WTC11 (cell line): Measurements from ENCODE around the gene HYAL2. TPM values are rescaled to one million over a fixed set of nuclear protein-coding genes. Genes with fewer than 3 reads are reported as not detected.
A peak's percentile ranks its signal among the peaks of the same experiment; 100 is the strongest.

ENCODE experiments used
- ATAC-seq: fragments of 200-7000 bp; cut with Tn5 transposase; 2 replicates; pipeline ENCODE4 v1.10.0; 2021; ENCODE audit warnings: mild to moderate bottlenecking, moderate library complexity
- CTCF ChIA-PET: fragments of 300-600 bp; sonication (Branson Sonifier 250); formaldehyde crosslinking; loops from one replicate; lab custom pipeline; 2021; ENCODE audit warnings: antibody characterized with exemption; lab: Charles Lee
- POLR2A ChIA-PET: fragments of 350-600 bp; sonication (Branson Sonifier 250); formaldehyde crosslinking; loops from one replicate; lab custom pipeline; 2021; ENCODE audit warnings: antibody characterized with exemption; lab: Charles Lee
- DNase-seq: peaks from one replicate; pipeline ENCODE4 v3.0.0; 2021; ENCODE audit warnings: low spot score
- H3K27ac Mint-ChIP-seq: 2 replicates; pipeline ENCODE4 v1.8.0; 2021; ENCODE audit warnings: mixed read lengths
- H3K27me3 Mint-ChIP-seq: 2 replicates; pipeline ENCODE4 v1.8.0; 2021; ENCODE audit warnings: low read depth, mild to moderate bottlenecking, moderate library complexity, mixed read lengths
- H3K36me3 Mint-ChIP-seq: 2 replicates; pipeline ENCODE4 v1.8.0; 2021; ENCODE audit warnings: mixed read lengths
- H3K4me1 Mint-ChIP-seq: 2 replicates; pipeline ENCODE4 v1.8.0; 2022; ENCODE audit warnings: mixed read lengths
- H3K4me3 Mint-ChIP-seq: 2 replicates; pipeline ENCODE4 v1.8.0; 2021; ENCODE audit warnings: mild to moderate bottlenecking, moderate library complexity, mixed read lengths
- H3K9me3 Mint-ChIP-seq: 2 replicates; pipeline ENCODE4 v1.8.0; 2021; ENCODE audit warnings: mixed read lengths
- ARID4B ChIP-seq: sonication (generic); formaldehyde crosslinking; IDR thresholded peaks from 2 replicates; pipeline ENCODE4 v1.8.0; 2023; ENCODE audit warnings: missing genetic modification reagents, mild to moderate bottlenecking, borderline replicate concordance
- CREM ChIP-seq: sonication (generic); formaldehyde crosslinking; IDR thresholded peaks from 2 replicates; pipeline ENCODE4 v1.8.1; 2022; ENCODE audit warnings: mild to moderate bottlenecking, missing genetic modification reagents, moderate library complexity
- E2F5 ChIP-seq: sonication (generic); formaldehyde crosslinking; IDR thresholded peaks from 2 replicates; pipeline ENCODE4 v1.8.1; 2022; ENCODE audit warnings: mild to moderate bottlenecking, moderate library complexity, missing genetic modification reagents
- ESRRA ChIP-seq: sonication (generic); formaldehyde crosslinking; IDR thresholded peaks from 2 replicates; pipeline ENCODE4 v1.8.1; 2022; ENCODE audit warnings: mild to moderate bottlenecking, missing genetic modification reagents, borderline replicate concordance
- FOXJ3 ChIP-seq: sonication (generic); formaldehyde crosslinking; IDR thresholded peaks from 2 replicates; pipeline ENCODE4 v1.9.0; 2021; ENCODE audit warnings: missing genetic modification reagents, mild to moderate bottlenecking, borderline replicate concordance
- FOXP1 ChIP-seq: sonication (generic); formaldehyde crosslinking; IDR thresholded peaks from 2 replicates; pipeline ENCODE4 v1.8.0; 2022; ENCODE audit warnings: missing genetic modification reagents, mild to moderate bottlenecking, moderate library complexity, borderline replicate concordance
- HMGXB4 ChIP-seq: sonication (generic); formaldehyde crosslinking; IDR thresholded peaks from 2 replicates; pipeline ENCODE4 v1.8.1; 2023; ENCODE audit warnings: mild to moderate bottlenecking, moderate library complexity, missing genetic modification reagents
- JUN ChIP-seq: sonication (generic); formaldehyde crosslinking; IDR thresholded peaks from 2 replicates; pipeline ENCODE4 v1.8.0; 2023; ENCODE audit warnings: mild to moderate bottlenecking, missing genetic modification reagents
- KAT7 ChIP-seq: sonication (generic); formaldehyde crosslinking; IDR thresholded peaks from 2 replicates; pipeline ENCODE4 v1.8.1; 2023; ENCODE audit warnings: missing genetic modification reagents, mild to moderate bottlenecking, borderline replicate concordance
- NFE2L1 ChIP-seq: sonication (generic); formaldehyde crosslinking; IDR thresholded peaks from 2 replicates; pipeline ENCODE4 v1.8.1; 2023; ENCODE audit warnings: missing genetic modification reagents
- TCF7 ChIP-seq: sonication (generic); formaldehyde crosslinking; IDR thresholded peaks from 2 replicates; pipeline ENCODE4 v1.8.0; 2022; ENCODE audit warnings: mild to moderate bottlenecking, low read depth, missing genetic modification reagents, moderate library complexity
- TEAD4 ChIP-seq: sonication (generic); formaldehyde crosslinking; IDR thresholded peaks from 2 replicates; pipeline ENCODE4 v1.8.0; 2022; ENCODE audit warnings: mild to moderate bottlenecking, missing genetic modification reagents
- USF2 ChIP-seq: sonication (generic); formaldehyde crosslinking; IDR thresholded peaks from 2 replicates; pipeline ENCODE4 v1.8.1; 2023; ENCODE audit warnings: mild to moderate bottlenecking, missing genetic modification reagents, moderate library complexity
- ZNF219 ChIP-seq: sonication (generic); formaldehyde crosslinking; IDR thresholded peaks from 2 replicates; pipeline ENCODE4 v1.8.0; 2023; ENCODE audit warnings: missing genetic modification reagents, mild to moderate bottlenecking, borderline replicate concordance
- total RNA-seq: library from RNA; stranded (reverse); gene quantifications from 3 replicates; pipeline ENCODE4 v1.2.3, GENCODE V29; 2021
- TF ChIP-seq, protein P1 (sequence below): sonication (generic); formaldehyde crosslinking; IDR thresholded peaks from 2 replicates; pipeline ENCODE4 v1.8.0; 2023; ENCODE audit warnings: missing genetic modification reagents
- TF ChIP-seq, protein P2 (sequence below): sonication (generic); formaldehyde crosslinking; conservative IDR thresholded peaks from 2 replicates; pipeline ENCODE4 v1.8.1; 2022; ENCODE audit warnings: mild to moderate bottlenecking, missing genetic modification reagents
- TF ChIP-seq, protein P3 (sequence below): sonication (generic); formaldehyde crosslinking; conservative IDR thresholded peaks from 2 replicates; pipeline ENCODE4 v1.8.1; 2023; ENCODE audit warnings: mild to moderate bottlenecking, low read depth, missing genetic modification reagents, moderate library complexity

The HYAL2 gene
- total RNA-seq, 1 experiment from 2014 or later, result 58.0 TPM

DNA sequence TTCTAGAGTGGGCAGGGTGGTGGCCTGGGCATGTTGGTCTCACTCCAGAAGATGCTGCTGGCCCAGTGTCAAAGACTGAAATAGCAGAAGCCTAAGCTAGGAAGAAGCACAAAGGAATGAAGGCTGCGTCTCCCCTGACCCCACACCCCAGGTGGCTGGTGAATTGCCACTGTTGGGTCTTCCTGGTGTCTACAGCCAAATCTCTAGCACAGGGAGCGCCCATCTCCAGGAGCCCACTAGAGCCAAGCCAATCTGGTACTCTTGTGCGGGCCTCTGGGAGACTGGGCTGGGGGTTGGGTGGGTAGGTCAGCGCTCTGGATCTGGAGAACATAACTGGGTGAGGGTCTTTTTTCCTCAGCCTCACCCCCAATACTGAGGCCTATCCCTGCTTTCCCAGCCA lies 4.6 kb upstream of the HYAL2 start (continued):
- no peak for TF ChIP-seq ARID4B (CRISPR knock-in tag)

DNA sequence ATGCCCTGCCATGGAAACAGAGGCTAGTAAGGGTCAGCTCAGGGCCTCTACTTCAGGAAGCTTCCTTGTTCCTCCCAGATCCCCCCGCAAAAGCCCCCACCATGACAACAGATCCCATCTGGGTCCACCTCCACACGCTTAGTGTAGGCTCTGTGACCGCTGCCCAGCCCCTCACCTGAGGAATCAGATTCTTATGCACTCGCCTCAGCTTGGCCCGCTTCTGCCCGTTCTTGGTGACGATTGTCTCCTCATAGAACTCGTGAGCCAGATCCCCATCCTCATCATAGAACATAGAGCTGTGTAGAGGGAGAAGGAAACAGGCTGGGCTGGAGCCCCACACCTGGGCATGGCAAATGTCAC lies 3.6 kb upstream of the HYAL2 start:
- no peak overlapping the region for H3K27ac Mint-ChIP-seq
- TF ChIP-seq FOXJ3 (CRISPR knock-in tag) (no peak), ZNF219 (CRISPR knock-in tag) (no peak), KAT7 (no peak), JUN (CRISPR knock-in tag) (no peak), USF2 (CRISPR knock-in tag) (no peak)
- TF ChIP-seq, protein P1, sequence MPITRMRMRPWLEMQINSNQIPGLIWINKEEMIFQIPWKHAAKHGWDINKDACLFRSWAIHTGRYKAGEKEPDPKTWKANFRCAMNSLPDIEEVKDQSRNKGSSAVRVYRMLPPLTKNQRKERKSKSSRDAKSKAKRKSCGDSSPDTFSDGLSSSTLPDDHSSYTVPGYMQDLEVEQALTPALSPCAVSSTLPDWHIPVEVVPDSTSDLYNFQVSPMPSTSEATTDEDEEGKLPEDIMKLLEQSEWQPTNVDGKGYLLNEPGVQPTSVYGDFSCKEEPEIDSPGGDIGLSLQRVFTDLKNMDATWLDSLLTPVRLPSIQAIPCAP (CRISPR knock-in tag), result no peak
- TF ChIP-seq, all 79 proteins: peak for 0
- ChIA-PET CTCF (no interaction called here), POLR2A (interaction anchor here (0.8 kb wide), 1 partner anchor 11 kb away, joined by 3 read pairs; no protein-coding TSS in a partner anchor)
- Mint-ChIP-seq H3K4me1 (peaks cover 30% of the 10 kb centered on the region), H3K4me3 (peak overlapping the region; percentile 29; the same call in 1 of the 2 replicates), H3K27me3 (no peaks in the 10 kb centered on the region), H3K9me3 (no peaks in the 10 kb centered on the region), H3K36me3 (peaks cover 18% of the 10 kb centered on the region)
- ATAC-seq (no peak), DNase-seq (no peak)

DNA sequence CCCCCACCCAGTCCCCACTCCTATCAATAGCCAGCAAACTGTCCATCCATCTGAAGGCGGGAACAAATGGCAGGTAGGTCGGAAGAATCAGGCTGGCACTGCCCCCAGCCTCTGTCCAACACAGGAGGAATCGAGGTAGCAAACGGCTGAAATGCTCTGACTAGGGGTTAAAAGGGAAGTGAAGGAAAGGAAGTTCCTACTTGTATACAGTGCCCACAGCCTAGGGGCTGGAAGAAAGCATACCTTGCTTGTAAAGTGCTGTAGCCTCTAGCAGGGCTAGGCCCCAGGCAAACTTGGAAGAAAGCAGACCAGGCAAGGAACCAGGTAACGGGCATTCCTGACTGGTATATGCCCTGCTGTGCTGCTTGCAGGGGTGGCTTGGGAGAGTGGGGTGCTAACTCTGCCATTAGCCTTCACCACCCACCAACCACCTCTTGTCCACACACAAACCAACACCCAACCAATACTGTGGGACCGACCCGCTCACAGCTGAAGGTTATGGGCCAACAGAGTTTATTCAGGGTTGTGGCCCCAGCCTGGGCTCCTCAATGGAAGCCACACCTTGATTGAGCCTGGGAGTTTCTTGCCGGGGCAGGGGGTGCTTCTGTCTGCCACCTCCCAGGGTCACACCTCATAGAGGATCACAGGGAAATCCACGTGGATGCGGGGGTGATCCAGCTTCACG lies 3.1 kb upstream of the HYAL2 start:
- DNase-seq (no peak), ATAC-seq (no peak)
- CTCF ChIA-PET, result interaction anchor here (0.7 to 5.5 kb wide), 7 partner anchors 11 to 77 kb away, joined by 3 to 95 read pairs (median 7); partner anchors contain the start of genes HYAL1, HYAL3, IFRD2 and NAA80
- Mint-ChIP-seq H3K4me1 (peaks cover 30% of the 10 kb centered on the region), H3K9me3 (no peaks in the 10 kb centered on the region), H3K27me3 (no peaks in the 10 kb centered on the region), H3K27ac (no peak overlapping the region), H3K4me3 (peak overlapping the region; percentile 29; the same call in 1 of the 2 replicates), H3K36me3 (peaks cover 13% of the 10 kb centered on the region)
- TF ChIP-seq, protein P2, sequence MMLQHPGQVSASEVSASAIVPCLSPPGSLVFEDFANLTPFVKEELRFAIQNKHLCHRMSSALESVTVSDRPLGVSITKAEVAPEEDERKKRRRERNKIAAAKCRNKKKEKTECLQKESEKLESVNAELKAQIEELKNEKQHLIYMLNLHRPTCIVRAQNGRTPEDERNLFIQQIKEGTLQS (CRISPR knock-in tag), result no peak
- POLR2A ChIA-PET, result interaction anchor here (0.8 kb wide), 1 partner anchor 12 kb away, joined by 3 read pairs; no protein-coding TSS in a partner anchor

DNA sequence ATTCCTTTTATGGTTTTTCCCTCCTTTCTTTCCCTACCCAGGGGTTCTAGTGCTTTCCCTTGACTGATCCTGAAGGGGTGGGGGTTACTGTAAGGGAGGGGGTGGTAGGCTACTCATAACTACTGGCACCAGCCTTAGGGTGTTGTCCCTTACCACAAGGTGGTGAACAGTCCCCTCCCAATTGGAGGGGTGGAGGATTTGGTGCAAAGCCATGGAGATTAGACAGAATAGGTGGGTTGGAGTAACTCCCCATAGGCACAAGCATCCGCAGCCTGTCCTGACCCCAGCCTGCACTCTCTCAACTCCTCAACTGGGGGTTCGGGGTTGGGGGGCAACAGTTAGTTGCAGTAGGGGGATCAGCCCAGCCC lies 2.6 kb upstream of the HYAL2 start:
- no peak overlapping the region; the same call in 1 of the 2 replicates for H3K4me3 Mint-ChIP-seq
- H3K9me3 Mint-ChIP-seq, result no peaks in the 10 kb centered on the region
- H3K4me1 Mint-ChIP-seq, result peaks cover 35% of the 10 kb centered on the region
- H3K27ac Mint-ChIP-seq, result no peak overlapping the region
- ChIA-PET CTCF (interaction anchor here (0.7 to 5.5 kb wide), 8 partner anchors 12 to 287 kb away, joined by 3 to 95 read pairs (median 6); partner anchors contain the start of genes CISH, HYAL1, HYAL3 and IFRD2), POLR2A (no interaction called here)
- H3K36me3 Mint-ChIP-seq, result peaks cover 12% of the 10 kb centered on the region
- DNase-seq (no peak), ATAC-seq (no peak)
- H3K27me3 Mint-ChIP-seq, result no peaks in the 10 kb centered on the region
- TF ChIP-seq CREM (CRISPR knock-in tag), result no peak
- no peak for TF ChIP-seq FOXP1 (CRISPR knock-in tag)
- TF ChIP-seq ESRRA, result no peak
- TF ChIP-seq TEAD4 (CRISPR knock-in tag), result no peak
- TF ChIP-seq, protein P3, sequence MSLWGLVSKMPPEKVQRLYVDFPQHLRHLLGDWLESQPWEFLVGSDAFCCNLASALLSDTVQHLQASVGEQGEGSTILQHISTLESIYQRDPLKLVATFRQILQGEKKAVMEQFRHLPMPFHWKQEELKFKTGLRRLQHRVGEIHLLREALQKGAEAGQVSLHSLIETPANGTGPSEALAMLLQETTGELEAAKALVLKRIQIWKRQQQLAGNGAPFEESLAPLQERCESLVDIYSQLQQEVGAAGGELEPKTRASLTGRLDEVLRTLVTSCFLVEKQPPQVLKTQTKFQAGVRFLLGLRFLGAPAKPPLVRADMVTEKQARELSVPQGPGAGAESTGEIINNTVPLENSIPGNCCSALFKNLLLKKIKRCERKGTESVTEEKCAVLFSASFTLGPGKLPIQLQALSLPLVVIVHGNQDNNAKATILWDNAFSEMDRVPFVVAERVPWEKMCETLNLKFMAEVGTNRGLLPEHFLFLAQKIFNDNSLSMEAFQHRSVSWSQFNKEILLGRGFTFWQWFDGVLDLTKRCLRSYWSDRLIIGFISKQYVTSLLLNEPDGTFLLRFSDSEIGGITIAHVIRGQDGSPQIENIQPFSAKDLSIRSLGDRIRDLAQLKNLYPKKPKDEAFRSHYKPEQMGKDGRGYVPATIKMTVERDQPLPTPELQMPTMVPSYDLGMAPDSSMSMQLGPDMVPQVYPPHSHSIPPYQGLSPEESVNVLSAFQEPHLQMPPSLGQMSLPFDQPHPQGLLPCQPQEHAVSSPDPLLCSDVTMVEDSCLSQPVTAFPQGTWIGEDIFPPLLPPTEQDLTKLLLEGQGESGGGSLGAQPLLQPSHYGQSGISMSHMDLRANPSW (CRISPR knock-in tag), result no peak
- TF ChIP-seq NFE2L1 (CRISPR knock-in tag), result no peak
- TF ChIP-seq E2F5, result no peak
- TF ChIP-seq TCF7 (CRISPR knock-in tag), result no peak
- no peak for TF ChIP-seq HMGXB4 (CRISPR knock-in tag)
